IMR-90 (cell line): ENCODE data around the gene CHSY3. TPM values are rescaled to one million over a fixed set of nuclear protein-coding genes. Genes with fewer than 3 reads are reported as not detected.

Source experiments
- ATAC-seq: fragments of 200-7000 bp; cut with Tn5 transposase; 2 replicates; pipeline ENCODE4 v1.9.1; 2020; ENCODE audit warnings: low read depth, mild to moderate bottlenecking, moderate library complexity
- BruUV-seq: library from RNA; stranded (reverse); fragments of 400-500 nt; replicated peaks from 2 replicates; lab custom pipeline; 2021; lab: Mats Ljungman, UMichigan
- CTCF ChIA-PET: fragments of 300-600 bp; formaldehyde crosslinking; extraction: SDS; loops from one replicate; lab custom pipeline; 2021; ENCODE audit warnings: antibody characterized with exemption; lab: Yijun Ruan, JAX
- POLR2A ChIA-PET: fragments of 300-600 bp; sonication (Branson Sonifier 250); formaldehyde crosslinking; loops from one replicate; lab custom pipeline; 2022; ENCODE audit warnings: antibody characterized with exemption; ENCODE audit not compliant: unreplicated experiment; lab: Charles Lee
- DNase-seq: peaks from one replicate; pipeline ENCODE4 v3.0.0; 2013
- H2AFZ ChIP-seq: replicated peaks from 2 replicates; pipeline ENCODE3; 2013; ENCODE audit warnings: low read length, mild to moderate bottlenecking; ENCODE audit not compliant: poor library complexity
- H2AK5ac ChIP-seq: 2 replicates; pipeline ENCODE4 v1.6.1; 2013; ENCODE audit warnings: low read depth, low read length, inconsistent platforms
- H2AK9ac ChIP-seq: replicated peaks from 2 replicates; pipeline ENCODE3; 2013; ENCODE audit warnings: mild to moderate bottlenecking, low read depth, low read length, moderate library complexity; ENCODE audit not compliant: poor library complexity
- H2BK120ac ChIP-seq: 2 replicates; pipeline ENCODE4 v1.6.1; 2013; ENCODE audit warnings: low read depth, low read length, inconsistent platforms
- H2BK15ac ChIP-seq: 3 replicates; pipeline ENCODE4 v1.6.1; 2013; ENCODE audit warnings: low read depth, low read length, inconsistent platforms
- H2BK20ac ChIP-seq: 2 replicates; pipeline ENCODE4 v1.6.1; 2013; ENCODE audit warnings: low read depth, mild to moderate bottlenecking, inconsistent platforms, low read length, moderate library complexity
- H2BK5ac ChIP-seq: 2 replicates; pipeline ENCODE4 v1.6.1; 2013; ENCODE audit warnings: mild to moderate bottlenecking, low read depth, low read length, inconsistent platforms; ENCODE audit not compliant: poor library complexity, severe bottlenecking
- H3K14ac ChIP-seq: replicated peaks from 2 replicates; pipeline ENCODE4 v1.6.1; 2013; ENCODE audit warnings: low read depth, low read length, inconsistent platforms
- H3K18ac ChIP-seq: 2 replicates; pipeline ENCODE4 v1.6.1; 2013; ENCODE audit warnings: low read depth, low read length, control low read depth
- H3K23ac ChIP-seq: 2 replicates; pipeline ENCODE4 v1.6.1; 2013; ENCODE audit warnings: low read depth, low read length, inconsistent platforms
- H3K27ac ChIP-seq: 2 replicates; pipeline ENCODE4 v1.5.1; 2013; ENCODE audit warnings: mild to moderate bottlenecking, control low read depth, low read length; ENCODE audit not compliant: insufficient read depth
- H3K27me3 ChIP-seq: 2 replicates; pipeline ENCODE4 v1.6.1; 2013; ENCODE audit warnings: low read length; ENCODE audit not compliant: control insufficient read depth, insufficient read depth
- H3K36me3 ChIP-seq: 2 replicates; pipeline ENCODE4 v1.6.1; 2013; ENCODE audit warnings: low read length, mixed read lengths; ENCODE audit not compliant: control insufficient read depth, insufficient read depth
- H3K4ac ChIP-seq: 2 replicates; pipeline ENCODE4 v1.6.1; 2013; ENCODE audit warnings: low read depth, low read length, inconsistent platforms
- H3K4me1 ChIP-seq: 2 replicates; pipeline ENCODE4 v1.6.1; 2013; ENCODE audit warnings: low read length, mixed read lengths; ENCODE audit not compliant: control insufficient read depth, insufficient read depth
- H3K4me2 ChIP-seq: 2 replicates; pipeline ENCODE4 v1.6.1; 2013; ENCODE audit warnings: low read depth, mild to moderate bottlenecking, control low read depth, low read length, moderate library complexity
- H3K4me3 ChIP-seq: 2 replicates; pipeline ENCODE4 v1.5.1; 2013; ENCODE audit warnings: low read depth, mild to moderate bottlenecking, control low read depth, low read length, moderate library complexity; ENCODE audit not compliant: insufficient read depth
- H3K56ac ChIP-seq: 2 replicates; pipeline ENCODE4 v1.6.1; 2013; ENCODE audit warnings: low read length, inconsistent platforms; ENCODE audit not compliant: insufficient read depth; ENCODE audit errors: extremely low read depth
- H3K79me1 ChIP-seq, 2 experiments: 2 replicates each; pipeline ENCODE4 v1.6.1; 2013; ENCODE audit warnings: low read length in 2 of 2, inconsistent platforms in 1 of 2, low read depth in 1 of 2
- H3K9ac ChIP-seq: 2 replicates; pipeline ENCODE4 v1.6.1; 2013; ENCODE audit warnings: low read depth, low read length, control low read depth
- H3K9me1 ChIP-seq: 2 replicates; pipeline ENCODE4 v1.6.1; 2013; ENCODE audit warnings: low read length, inconsistent platforms; ENCODE audit not compliant: insufficient read depth
- H3K9me3 ChIP-seq: 2 replicates; pipeline ENCODE4 v1.6.1; 2013; ENCODE audit warnings: low read length; ENCODE audit not compliant: control insufficient read depth, insufficient read depth
- H4K20me1 ChIP-seq: 2 replicates; pipeline ENCODE4 v1.6.1; 2013; ENCODE audit warnings: low read length, inconsistent platforms; ENCODE audit not compliant: insufficient read depth
- H4K5ac ChIP-seq: 2 replicates; pipeline ENCODE4 v1.6.1; 2013; ENCODE audit warnings: mild to moderate bottlenecking, low read depth, low read length, control low read depth
- H4K8ac ChIP-seq, 2 experiments: 2 replicates each; pipeline ENCODE4 v1.6.1; 2013; ENCODE audit warnings: low read depth in 2 of 2, low read length in 2 of 2, control low read depth in 1 of 2, inconsistent platforms in 1 of 2
- H4K91ac ChIP-seq: 2 replicates; pipeline ENCODE4 v1.6.1; 2013; ENCODE audit warnings: low read depth, low read length, inconsistent platforms; ENCODE audit not compliant: insufficient read depth
- BHLHE40 ChIP-seq: fragments of 150-350 bp; IDR thresholded peaks from 2 replicates; pipeline ENCODE4 v1.6.1; 2016; ENCODE audit warnings: mild to moderate bottlenecking, low read depth, low read length
- CEBPB ChIP-seq: IDR thresholded peaks from 2 replicates; pipeline ENCODE4 v1.6.1; 2012; ENCODE audit warnings: low read depth, low read length, improper control_type of control experiment
- CHD1 ChIP-seq: IDR thresholded peaks from 2 replicates; pipeline ENCODE4 v1.6.1; 2012; ENCODE audit warnings: low read depth, low read length, improper control_type of control experiment
- CTCF ChIP-seq: conservative IDR thresholded peaks from 2 replicates; pipeline ENCODE4 v1.5.1; 2012; ENCODE audit warnings: mild to moderate bottlenecking, low read depth, low read length, improper control_type of control experiment
- FOS ChIP-seq: fragments of 150-350 bp; IDR thresholded peaks from 2 replicates; pipeline ENCODE4 v1.6.1; 2016; ENCODE audit warnings: low read depth, low read length
- MAFK ChIP-seq: IDR thresholded peaks from 2 replicates; pipeline ENCODE4 v1.6.1; 2012; ENCODE audit warnings: low read depth, low read length, improper control_type of control experiment
- MAZ ChIP-seq: IDR thresholded peaks from 2 replicates; pipeline ENCODE4 v1.6.1; 2012; ENCODE audit warnings: low read depth, mild to moderate bottlenecking, low read length, improper control_type of control experiment, moderate library complexity, borderline replicate concordance
- NFE2L2 ChIP-seq: fragments of 150-350 bp; IDR thresholded peaks from 2 replicates; pipeline ENCODE4 v1.6.1; 2016; ENCODE audit warnings: low read depth, mild to moderate bottlenecking, low read length
- POLR2A ChIP-seq: IDR thresholded peaks from 2 replicates; pipeline ENCODE4 v1.6.1; 2012; ENCODE audit warnings: mild to moderate bottlenecking, low read depth, low read length
- RAD21 ChIP-seq: IDR thresholded peaks from 2 replicates; pipeline ENCODE4 v1.6.1; 2012; ENCODE audit warnings: low read length, improper control_type of control experiment
- WGBS, 2 experiments: methylation state at CpG; one replicate each; pipeline versions ENCODE4 v1.1.5 to v1.1.7; 2013; ENCODE audit warnings: missing lambda C conversion rate in 2 of 2; ENCODE audit not compliant: insufficient read length in 1 of 2; ENCODE audit errors: extremely low coverage in 2 of 2; 5-methylcytosine and 5-hydroxymethylcytosine counted together
- dilution Hi-C: fragments of 300-500 bp; cut with HindIII; formaldehyde crosslinking; loops from one replicate; pipeline ENCODE4 v1.14.3; 2018; ENCODE audit warnings: low sequenced_read_pairs; ENCODE audit not compliant: unreplicated experiment
- in situ Hi-C: fragments of 300-500 bp; cut with MboI; formaldehyde crosslinking; loops from 3 replicates; pipeline ENCODE4 v1.14.3; 2019; ENCODE audit warnings: low sequenced_read_pairs, inconsistent platforms, mixed read lengths
- intact Hi-C: fragments of 100-400 bp; cut with micrococcal nuclease; formaldehyde crosslinking; loops from 2 replicates; pipeline ENCODE4 v1.10.0; 2022
- polyA plus RNA-seq, 3 experiments: library from polyadenylated mRNA; depleted of rRNA; stranded (reverse); fragments of >200 nt; gene quantifications; 2 replicates each; pipeline ENCODE4 v1.2.3, GENCODE V29; 2012; ENCODE audit warnings: low replicate concordance in 1 of 3
- total RNA-seq: library from RNA; depleted of rRNA; stranded (reverse); fragments of >200 nt; gene quantifications from 2 replicates; pipeline ENCODE4 v1.2.3, GENCODE V29; 2012
- TF ChIP-seq, protein P1 (sequence below): fragments of 150-350 bp; IDR thresholded peaks from 2 replicates; pipeline ENCODE4 v1.6.1; 2017; ENCODE audit warnings: mild to moderate bottlenecking, antibody characterized with exemption, low read length, low read depth

The CHSY3 gene
- total and polyA plus RNA-seq, 2 of the 4 experiments (the other 2 are of a cell fraction): 0.62 to 1.3 TPM

GRCh38 chr5:130068101-130068500 is 163.8 kb downstream of the CHSY3 start:
- Histone ChIP-seq H3K9ac (no peak overlapping the region), H3K27me3 (no peaks in the 10 kb centered on the region), H3K79me1 (no peaks in the 10 kb centered on the region), H2BK120ac (no peak overlapping the region), H3K14ac (no peak overlapping the region), H3K4me1 (no peaks in the 10 kb centered on the region), H2BK5ac (no peak overlapping the region), H2BK15ac (no peak overlapping the region), H4K5ac (no peak overlapping the region), H4K20me1 (no peaks in the 10 kb centered on the region), H3K27ac (no peak overlapping the region), H3K9me1 (no peaks in the 10 kb centered on the region), H4K91ac (no peak overlapping the region), H4K8ac (no peak overlapping the region), H3K4me2 (no peak overlapping the region), H3K9me3 (no peaks in the 10 kb centered on the region), H2BK20ac (no peak overlapping the region), H3K36me3 (no peaks in the 10 kb centered on the region), H2AK5ac (no peak overlapping the region), H3K4me3 (no peak overlapping the region), H2AK9ac (no peak overlapping the region), H3K23ac (no peak overlapping the region), H3K4ac (no peak overlapping the region), H3K56ac (no peak overlapping the region), H2AFZ (no peak overlapping the region), H3K18ac (no peak overlapping the region)
- intact Hi-C loops (no loop called here), dilution Hi-C loops (no loop called here), in situ Hi-C loops (no loop called here)
- POLR2A ChIA-PET: no interaction called here
- CTCF ChIA-PET: no interaction called here
- WGBS, 2 experiments: no CpG with 5 or more reads among the region's 1 CpG
- no peak for ATAC-seq
- TF ChIP-seq CTCF (no peak), MAFK (no peak), CHD1 (no peak), POLR2A (no peak), FOS (no peak), BHLHE40 (no peak), RAD21 (no peak), CEBPB (no peak), MAZ (no peak), NFE2L2 (no peak)
- TF ChIP-seq, protein P1, sequence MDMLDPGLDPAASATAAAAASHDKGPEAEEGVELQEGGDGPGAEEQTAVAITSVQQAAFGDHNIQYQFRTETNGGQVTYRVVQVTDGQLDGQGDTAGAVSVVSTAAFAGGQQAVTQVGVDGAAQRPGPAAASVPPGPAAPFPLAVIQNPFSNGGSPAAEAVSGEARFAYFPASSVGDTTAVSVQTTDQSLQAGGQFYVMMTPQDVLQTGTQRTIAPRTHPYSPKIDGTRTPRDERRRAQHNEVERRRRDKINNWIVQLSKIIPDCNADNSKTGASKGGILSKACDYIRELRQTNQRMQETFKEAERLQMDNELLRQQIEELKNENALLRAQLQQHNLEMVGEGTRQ: no peak
- BruUV-seq: no TSS peak
- DNase-seq: no peak
